HG02623 (cell line): ENCODE data around the gene ZNF385A.

ENCODE experiments used
- ATAC-seq: cut with Tn5 transposase; IDR thresholded peaks from one replicate; pipeline ENCODE4 v1.9.1; 2021; ENCODE audit warnings: moderate library complexity; ENCODE audit not compliant: unreplicated experiment

The ZNF385A gene, protein sequence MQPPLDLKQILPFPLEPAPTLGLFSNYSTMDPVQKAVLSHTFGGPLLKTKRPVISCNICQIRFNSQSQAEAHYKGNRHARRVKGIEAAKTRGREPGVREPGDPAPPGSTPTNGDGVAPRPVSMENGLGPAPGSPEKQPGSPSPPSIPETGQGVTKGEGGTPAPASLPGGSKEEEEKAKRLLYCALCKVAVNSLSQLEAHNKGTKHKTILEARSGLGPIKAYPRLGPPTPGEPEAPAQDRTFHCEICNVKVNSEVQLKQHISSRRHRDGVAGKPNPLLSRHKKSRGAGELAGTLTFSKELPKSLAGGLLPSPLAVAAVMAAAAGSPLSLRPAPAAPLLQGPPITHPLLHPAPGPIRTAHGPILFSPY

DNA sequence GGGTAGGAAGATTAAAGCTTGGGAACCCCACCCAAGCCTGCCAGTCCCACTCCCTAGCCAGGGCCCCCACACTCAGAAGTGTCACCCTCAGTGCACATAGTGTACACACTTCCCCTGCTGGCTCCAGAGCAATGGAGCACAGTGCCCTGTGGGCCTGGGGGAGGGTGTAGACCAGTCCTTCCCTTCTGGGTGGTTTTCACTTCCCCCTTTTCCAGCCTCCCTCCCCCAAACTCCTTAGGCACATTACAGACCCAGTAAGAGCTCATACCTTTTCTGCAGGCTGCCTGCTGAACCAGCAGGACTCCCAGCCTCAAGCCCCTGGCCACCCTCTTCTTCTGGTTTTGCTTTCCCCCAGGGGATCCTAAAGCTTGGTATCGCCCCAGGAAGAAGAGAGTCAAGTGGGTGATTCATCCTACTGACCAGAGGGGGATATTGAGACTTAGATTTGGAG is at the start of gene ZNF385A:
Gene ZNF385A (minus strand): TSS at position 143 of the 451 bp plus-strand sequence. CDS start 219 bp downstream, outside the sequence.
- no peak for ATAC-seq

DNA sequence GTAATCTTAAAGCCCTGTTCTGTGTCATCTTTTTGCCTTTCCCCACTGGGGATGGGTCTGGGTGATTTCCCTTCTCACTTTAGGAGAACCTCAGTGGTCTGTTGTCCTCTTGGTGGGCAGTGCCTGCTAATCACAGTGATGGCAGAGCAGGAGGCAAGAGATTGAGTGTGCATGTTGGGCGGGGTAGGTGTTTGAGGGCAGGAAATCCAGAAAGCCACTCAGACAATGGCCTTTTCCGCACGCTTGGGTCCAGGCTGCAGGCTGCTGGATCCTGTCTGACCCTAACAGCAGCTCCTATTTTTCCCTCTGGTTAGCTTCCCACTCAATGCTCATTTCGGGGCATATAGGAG is 48.3 kb upstream of the ZNF385A start:
- ATAC-seq: no peak

DNA sequence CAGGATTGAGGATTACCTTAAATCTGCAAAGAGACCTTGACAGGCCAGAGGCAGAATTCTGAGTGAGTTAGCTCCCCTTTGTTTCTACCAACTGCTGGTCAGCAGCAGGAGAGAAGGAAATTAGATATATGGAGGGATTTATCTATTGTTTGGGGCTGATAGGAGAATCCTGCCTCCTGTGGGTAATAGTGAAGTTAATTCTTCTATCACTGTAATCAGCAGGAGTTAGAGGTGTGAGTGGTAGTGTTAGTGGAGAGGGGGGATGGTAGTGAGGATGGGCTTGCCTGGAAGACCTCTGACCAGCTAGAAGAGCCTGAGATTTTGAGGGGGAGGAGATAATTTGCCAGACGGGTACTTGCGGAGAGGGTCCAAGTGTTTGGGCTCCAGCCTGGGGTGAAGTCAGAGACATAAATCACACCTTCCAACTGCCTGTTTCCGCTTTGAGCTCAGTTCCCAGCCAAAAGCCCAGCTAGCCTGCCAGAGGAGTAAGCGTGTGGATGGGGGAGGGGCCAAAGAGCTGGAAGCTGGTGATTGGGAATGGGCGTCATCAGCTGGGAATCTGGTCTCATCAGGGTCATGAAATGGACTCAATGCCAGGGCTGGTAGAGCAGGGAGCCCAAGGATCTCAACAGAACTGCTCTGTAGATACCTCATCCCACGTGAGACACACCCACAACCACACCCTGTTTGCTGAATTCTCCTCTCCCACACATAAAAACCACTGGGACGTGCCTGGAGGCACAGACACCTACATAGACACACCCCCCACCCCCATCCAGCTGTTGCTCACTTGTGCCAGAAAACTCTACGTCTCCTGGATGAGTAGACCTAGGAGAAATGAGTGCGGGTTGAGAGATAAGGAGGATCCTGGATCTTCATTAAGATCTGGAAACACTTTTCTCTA is 47.6 kb upstream of the ZNF385A start:
- ATAC-seq: no peak

DNA sequence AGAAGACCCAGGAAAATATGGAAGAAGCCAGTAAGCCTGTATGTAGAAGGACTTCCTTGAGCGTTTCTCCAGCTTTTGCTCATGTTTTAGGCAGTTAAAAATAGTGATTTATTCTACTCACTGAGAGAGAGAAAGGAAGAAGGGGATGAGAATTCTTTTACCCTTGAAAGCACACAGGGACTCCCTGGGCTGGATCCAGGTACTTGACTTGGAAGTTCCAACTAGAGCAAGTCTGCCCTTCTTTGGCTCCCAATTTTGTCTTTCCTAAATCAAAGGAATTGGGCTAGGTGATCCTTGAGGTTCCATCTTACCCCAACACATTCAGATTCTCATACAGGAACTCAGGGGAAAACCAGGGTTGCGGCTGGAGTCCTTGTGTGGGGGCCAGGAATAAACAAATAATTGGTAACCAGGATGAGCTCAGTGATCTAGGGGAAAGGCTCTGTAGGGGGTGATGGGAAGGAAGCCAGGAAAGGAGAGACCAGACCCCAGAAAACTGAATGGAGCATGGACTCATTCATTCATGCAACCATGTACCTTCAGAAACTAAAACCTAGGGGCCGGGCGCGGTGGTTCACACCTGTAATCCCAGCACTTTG is 46.0 kb upstream of the ZNF385A start:
- no peak for ATAC-seq

DNA sequence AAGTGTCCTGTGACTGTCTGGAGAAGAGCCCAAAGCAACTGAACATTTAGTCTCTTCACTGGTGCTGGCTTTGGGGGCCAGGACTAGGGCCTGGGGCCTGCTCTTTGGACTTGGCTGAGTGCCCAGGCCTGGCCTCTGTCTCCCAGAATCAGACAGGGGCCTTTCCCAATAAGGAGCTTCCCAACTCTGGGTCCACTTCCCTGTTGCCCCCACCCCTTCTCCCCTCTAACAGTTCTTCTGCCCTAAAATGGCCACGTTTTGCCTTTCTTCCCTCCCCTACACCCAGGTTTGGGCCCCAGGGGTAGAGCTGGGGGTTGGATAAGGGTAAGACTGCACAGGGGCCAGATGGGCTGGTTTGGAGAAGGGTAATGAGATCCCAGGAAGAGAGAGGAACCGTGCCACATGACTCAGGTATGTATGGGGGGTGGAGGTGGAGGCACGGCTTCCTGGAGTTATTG is 44.5 kb upstream of the ZNF385A start:
- ATAC-seq: no peak

DNA sequence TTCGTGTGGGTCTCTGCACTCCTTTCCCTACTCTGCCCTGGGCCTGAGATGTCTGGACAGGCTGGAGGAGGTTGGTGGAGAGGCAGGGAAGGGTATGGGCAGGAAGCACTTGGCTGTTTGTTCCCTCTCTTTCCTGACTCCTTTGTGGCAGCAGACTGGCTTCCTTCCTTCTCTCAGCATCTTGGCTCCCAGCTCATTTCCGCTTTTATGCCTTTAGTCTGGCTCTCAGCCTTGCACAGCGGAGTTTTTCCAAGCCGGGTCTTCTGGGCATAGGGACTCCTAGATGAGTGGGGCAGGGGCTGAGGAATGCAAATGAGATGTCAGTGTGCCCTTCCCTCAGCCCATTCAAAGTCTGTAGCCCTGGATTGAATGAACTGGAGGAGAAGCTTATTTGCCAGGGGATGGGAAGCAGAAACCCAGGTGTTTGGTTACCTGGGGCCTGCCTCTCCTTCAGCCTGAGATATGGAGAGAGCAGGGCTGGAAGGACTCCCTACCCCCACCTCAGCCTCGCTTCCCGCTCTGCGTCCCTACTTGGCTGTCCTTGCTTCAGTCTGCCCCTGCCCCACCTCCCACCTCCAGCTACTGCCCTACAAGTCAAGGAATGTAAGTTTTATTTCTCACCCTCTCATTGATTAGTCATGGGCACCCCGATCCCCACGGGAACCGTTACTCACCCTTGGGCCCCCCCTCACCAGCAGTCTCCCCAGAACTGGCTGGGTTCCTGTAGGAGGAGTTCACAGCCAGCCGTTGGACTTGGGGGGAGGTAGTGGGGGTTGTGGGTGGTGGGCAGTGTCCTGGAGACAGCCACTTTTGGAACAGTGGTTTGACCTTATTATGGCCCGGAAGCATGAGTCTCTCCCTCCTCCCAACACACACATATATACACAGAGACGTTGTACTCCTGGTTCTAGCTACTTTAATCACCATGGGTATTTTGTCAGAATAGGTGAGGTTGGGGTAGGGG is 43.8 kb upstream of the ZNF385A start:
- no peak for ATAC-seq

DNA sequence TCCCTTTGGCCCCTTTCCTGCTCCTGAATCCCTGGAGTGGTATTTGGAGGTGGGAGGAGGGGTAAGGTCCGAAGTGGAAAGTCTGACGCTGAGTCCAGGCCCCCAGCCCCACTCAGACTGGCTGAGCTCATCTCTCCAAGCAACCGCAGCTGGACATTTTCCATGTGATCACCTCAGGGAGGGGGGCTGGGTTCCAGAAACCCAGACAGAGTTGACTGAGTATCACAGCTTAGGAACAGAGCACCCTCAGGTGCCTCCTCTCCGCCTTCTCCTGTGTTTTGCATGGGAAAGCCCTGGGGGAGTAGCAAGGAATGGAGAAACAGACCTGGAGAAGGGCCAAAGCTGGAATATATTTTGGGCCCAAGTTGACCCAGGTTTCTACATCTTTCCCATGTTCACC is 42.6 kb upstream of the ZNF385A start:
- ATAC-seq: no peak

DNA sequence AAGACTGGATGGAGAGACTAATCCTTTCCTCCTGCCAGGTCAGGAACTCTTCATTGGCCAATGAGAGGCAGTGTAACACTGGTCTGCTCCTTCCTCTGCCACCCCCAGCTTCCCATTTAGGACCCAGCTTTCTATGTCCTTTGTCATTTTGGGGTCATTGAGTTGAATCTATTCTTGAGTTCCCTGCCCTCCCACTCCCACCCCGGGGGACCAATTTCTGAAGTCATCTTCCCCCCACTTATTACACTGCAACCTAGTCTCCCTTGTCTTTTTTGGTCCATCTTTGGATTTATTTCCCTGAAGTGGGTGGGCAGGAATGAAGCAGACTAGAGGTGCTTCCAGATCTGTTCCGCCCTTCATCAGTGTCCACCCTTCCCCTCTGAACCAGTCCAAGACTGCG is 42.2 kb upstream of the ZNF385A start:
- ATAC-seq: no peak

DNA sequence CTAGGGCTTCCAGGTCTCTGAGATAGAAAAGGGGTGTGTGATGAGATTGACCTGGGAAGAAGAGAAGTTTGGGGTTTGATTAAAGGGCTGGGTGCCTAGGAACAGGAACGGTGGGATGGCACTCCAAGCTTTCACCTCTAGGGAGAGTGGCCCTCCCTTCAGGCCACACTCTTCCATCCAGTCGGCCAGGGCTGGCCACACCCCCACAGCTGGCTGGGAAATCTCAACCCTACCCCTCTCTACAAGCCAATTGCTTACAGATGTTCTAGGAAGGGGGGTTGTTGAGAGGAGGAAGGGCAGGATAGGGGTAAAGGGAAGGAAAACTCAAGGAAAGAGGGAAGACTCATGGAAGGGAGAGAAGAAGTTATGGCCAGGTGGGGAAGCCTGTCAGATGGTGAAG is 41.2 kb upstream of the ZNF385A start:
- ATAC-seq: no peak

DNA sequence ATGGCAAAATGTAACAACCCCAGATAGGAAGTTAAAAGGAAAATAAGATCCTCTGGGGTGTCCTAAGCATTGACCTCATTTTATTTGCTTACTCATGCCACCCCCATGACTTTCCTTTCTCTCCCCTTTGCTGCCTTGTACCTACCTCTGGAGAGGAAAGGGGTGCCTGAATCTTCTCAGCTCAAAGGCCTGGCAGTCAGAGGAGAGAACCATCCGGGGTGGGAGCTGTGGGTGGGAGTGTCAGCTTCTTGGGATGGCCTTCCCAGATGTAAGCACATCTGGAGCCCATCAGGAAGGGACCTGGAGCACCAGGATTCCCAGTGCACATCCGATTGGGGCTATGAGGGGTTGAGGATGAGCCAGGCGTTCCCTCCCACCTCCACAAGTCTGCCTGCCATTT is 39.7 kb upstream of the ZNF385A start:
- no peak for ATAC-seq

DNA sequence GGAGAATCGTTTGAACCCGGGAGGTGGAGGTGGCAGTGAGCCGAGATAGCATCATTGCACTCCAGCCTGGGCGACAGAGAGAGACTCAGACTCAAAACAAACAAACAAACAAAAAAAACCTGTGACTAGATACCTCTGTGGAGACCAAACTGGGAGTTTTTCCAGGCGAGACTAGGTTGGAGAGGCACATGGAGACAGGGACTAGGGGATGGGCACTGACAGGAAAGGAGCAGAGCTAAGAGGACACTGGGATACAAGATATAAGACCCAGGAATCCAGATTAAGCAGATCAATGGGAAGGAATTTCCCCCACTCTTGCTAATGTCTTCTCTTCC is 39.2 kb upstream of the ZNF385A start:
- no peak for ATAC-seq

DNA sequence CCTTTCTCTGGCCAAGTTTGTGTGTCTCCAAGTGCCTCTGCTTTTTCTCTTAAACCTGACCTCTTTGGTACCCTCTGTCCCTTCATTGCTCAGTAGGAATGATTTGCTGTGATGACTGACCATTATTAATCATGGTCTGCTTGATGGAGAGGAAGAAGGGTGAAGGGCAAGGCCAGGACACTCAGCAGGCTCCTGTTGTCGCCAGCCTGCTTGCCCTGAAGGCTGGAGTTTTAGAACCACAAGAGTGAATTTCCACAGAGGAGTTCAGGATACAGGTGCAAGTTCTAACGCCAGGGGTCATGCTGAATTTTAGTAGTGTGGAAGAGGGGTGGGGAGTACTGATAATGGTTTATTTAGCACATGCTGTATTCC is 37.3 kb upstream of the ZNF385A start:
- ATAC-seq: no peak

DNA sequence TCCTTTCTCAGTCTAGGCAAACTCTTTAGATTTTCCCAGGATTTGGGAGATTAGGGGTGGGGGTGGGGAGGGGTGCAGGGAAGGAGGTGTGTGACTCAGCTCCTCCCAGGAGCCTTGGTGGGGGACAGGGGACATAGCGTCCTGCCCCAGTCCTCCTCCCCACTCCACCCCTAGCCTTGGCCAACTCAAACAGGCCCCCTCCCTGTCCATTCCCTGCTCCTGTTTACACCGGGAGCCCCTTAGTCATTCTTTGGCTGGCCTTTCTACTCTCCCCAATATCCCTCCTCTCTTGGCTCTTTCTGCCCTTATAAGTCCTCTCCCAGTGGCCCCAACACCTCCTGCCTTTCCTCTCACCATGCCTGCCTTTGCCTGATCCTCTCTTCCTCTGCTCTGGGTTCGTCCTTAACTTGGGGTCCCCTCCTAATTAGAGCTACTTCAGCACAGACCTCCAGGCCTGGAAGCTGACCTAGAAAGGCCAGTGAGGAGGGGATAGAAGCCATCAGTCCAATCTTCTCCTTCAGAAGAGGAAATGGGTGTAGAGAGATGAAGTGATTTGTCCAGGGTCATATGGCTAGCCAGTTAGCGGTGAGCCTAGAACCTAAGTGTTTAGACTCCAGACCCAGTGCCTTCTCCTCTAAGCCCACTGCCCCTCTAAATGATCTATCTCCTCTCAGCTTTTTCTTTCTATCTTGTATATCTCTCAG is 36.8 kb upstream of the ZNF385A start:
- ATAC-seq: no peak

DNA sequence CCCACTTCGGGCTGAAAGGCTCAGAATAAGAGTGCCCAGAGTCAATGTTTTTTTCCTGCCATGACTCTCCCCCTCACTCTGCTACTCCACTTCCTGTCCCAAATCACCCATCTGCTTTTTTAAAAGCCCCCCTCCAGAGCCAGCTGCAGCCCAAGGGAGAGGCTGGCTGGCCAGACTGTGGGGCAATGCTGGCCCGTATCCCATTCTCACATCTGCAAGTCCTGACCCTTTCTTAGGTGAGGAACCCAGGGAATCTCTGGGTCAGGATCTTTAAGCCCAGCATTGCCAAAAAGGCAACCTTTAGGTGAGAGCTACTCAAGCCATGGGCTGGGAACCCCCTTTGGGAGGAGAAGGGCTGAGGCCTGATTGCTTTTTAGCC is 36.2 kb upstream of the ZNF385A start:
- ATAC-seq: no peak

DNA sequence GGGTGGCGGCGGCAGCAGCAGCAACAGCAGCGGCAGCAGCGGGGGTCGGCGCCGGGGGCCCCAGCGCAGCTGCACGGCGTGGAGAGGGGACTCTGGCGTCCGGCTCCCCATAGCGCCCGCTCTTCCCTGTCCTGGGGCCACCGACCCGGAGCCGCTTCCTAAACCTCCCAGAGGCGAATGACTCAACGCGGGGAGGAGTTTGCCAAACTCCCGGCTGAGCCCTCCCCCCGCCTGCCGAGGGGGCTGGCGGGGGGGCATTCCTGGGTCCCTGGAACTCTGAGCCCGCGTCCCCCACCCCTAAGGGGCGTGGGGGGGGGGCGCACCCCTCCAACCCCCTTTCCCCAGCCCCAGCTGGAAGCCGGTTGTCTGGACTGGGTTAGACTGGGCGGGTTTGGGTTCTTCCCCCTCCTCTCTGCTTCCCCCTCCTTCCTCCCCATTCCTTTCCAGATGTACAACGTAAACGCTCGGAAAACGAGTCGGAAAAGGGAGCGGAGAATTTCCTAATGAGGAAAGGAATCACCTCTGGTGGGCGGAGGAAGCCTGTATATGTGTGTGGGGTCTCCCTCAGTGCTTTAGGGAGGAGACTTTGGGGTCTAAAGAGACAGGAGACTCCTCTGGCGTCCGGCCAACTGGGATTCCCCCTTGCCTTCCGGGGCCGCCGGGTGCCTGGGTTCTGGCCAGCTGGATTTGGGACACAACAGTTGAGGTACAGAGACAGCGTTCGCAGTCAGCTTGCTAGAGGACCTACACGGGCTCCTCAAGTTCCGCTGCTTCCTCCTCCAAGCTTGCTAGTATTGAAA is 34.8 kb upstream of the ZNF385A start, which contains the start of gene ITGA5:
Gene ITGA5 (minus strand): TSS at position 179 of the 800 bp plus-strand sequence. CDS start 68 bp downstream, at position 111.
- ATAC-seq: no peak

DNA sequence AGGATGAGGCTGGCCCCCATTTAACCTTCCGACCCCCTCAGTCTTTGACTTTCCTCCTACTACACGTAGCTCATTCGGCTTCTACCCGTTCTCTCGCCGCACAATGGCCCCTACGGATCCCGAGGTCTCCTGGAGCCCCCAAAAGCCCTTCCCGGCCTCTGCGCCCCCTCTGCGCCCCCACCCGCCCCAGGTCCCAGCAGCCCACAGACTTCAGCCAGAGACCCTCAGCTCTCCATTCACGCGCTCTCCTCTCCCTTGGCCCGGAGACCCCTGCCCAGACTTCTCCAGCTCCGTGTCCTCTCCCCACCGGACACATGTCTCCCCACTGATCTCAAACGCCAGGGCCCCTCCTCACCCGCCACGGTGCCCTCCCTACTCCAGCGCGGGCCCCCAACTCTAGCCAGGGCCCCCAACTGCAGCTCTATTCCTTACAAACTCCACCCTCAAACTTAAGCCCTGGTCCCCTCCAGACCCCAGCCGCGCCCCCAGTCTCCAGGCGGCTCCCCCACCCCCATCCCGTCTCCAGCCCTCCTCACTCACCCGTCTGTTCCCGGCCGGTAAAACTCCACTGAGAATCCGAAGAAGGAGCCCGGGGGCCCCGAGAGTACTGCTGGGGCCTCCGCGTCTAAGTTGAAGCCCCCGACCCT is 34.0 kb upstream of the ZNF385A start:
- ATAC-seq: no peak

DNA sequence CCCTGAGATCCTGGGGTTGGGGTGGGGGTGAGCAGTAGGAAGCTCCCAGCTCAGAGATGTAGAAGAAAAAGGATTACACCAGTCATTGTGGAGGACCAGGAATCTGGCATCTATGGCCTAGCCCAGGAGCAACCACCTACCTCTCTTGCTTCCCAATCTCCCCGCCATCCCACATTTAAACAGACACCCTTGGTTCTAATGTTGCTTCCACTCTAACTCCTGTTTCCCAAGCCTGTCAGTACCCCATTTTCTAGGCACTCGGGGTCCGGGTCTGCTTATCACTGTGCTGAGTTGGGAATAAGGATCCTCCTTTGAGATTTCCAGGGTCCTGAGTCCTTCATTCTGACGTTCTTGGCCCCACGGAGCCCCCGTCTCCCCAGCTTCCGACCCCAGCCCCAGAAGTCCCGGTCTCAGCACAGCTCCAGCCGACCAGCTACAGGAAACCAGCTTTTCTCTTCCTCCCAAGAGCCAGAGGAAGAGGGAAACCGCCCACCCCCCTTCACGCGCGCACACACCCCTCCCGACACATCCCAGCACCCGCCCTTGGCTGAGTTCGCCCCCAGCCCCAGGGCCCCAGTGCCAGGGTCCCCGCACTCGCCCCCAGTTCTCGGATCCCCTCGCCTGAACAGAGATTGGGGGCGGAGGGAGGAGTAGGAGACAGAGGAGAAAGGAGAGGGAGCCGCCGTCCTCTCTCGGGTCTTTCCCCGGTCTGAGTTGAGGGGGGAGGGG is 33.3 kb upstream of the ZNF385A start:
- no peak for ATAC-seq
